Stimulated activated CD8-positive, alpha-beta memory T cell treated with anti-CD3 and anti-CD28 coated beads, Interleukin-12 subunit alpha, Interleukin-12 subunit beta, amount 100 ng/mL, for 4 hours (primary cell): ENCODE data around the gene CDCA3.
A peak's percentile ranks its signal among the peaks of the same experiment; 100 is the strongest.

Experiments used
- DNase-seq: peaks from one replicate; pipeline ENCODE4 v3.0.0-alpha.2; 2020; ENCODE audit warnings: low read depth

The CDCA3 gene

DNA sequence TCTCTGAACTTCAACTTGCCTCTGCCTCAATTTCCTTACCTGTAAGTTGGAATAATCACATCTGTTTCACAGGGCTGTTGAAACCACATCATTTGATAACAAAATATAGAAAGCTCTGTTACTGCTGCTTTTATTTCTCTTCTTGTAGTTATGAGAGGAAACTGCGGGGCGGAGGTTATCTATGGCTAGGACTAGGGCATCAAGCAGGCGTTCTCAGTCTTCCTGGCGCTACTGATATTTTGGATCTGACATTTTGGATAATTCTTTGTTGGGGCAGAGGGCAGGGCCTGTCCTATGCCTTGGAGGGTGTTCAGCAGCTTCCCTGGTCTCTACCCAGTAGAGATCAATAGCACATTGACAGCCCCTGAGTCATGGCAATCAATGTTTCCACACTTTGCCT is 19.0 kb downstream of the CDCA3 start:
- no peak for DNase-seq

DNA sequence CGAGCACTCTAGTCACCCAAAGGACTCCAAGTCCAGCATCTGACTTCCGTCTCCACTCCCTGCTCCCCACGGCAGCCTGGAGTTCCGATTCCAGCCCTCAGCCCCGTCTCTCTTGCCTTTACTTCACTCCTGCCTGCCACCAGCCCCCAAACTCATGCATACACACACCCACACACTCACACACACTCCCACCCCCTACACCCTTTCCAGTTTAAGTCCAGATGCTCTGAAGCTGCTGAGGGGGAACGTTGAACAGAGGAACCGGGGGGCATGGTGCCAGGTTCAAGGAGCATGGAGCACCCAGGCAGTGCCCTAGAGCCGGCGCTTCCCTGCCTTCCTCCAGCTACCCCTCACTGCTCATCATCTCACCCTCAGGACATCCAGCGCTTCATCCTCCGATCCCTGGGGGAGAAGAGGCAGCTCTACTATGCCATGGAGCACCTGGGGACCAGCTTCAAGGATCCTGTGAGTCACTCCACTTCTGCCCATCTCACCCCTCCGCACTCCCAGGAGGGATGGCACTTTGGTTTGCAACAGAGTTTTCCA is 19.6 kb downstream of the CDCA3 start:
- DNase-seq, result no peak

DNA sequence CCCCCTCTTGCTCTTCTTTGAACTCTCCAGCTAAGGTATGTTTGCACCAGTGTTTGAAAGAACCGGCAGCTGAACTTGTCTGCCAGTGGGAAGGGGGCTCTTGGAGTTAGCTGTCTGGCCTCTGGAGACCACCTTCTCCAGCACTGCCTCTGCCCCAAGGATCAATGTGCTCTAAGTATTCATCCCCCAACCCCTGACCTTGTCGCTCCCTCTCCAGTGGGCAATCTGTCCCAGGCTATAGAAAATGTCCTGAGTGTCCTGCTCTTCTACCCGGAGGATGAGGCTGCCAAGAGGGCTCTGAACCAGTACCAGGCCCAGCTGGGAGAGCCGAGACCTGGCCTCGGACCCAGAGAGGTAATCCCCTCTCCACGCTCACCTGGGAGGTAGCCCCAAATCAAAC is 20.1 kb downstream of the CDCA3 start:
- no peak for DNase-seq

DNA sequence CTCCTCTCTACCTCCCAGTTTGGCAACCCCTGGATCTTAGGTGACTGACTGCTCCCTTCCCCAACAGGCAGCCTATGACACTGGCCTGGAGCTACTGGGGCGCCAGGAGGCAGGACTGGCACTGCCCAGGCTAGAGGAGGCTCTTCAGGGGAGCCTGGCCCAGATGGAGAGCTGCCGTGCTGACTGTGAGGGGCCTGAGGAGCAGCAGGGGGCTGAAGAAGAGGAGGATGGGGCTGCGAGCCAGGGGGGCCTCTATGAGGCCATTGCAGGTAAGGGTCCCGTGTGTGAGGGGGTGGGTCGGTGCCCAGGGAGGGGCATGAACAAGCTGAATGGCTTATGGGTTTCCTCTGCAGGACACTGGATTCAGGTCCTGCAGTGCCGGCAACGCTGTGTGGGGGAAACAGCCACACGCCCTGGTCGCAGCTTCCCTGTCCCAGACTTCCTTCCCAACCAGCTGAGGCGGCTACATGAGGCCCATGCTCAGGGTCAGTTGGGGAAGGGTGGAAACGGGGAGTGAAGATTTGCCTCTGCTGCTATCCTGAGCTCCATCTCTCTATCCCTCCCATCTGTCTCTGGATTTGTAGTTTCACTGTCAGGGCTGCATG is 20.7 kb downstream of the CDCA3 start:
- no peak for DNase-seq

DNA sequence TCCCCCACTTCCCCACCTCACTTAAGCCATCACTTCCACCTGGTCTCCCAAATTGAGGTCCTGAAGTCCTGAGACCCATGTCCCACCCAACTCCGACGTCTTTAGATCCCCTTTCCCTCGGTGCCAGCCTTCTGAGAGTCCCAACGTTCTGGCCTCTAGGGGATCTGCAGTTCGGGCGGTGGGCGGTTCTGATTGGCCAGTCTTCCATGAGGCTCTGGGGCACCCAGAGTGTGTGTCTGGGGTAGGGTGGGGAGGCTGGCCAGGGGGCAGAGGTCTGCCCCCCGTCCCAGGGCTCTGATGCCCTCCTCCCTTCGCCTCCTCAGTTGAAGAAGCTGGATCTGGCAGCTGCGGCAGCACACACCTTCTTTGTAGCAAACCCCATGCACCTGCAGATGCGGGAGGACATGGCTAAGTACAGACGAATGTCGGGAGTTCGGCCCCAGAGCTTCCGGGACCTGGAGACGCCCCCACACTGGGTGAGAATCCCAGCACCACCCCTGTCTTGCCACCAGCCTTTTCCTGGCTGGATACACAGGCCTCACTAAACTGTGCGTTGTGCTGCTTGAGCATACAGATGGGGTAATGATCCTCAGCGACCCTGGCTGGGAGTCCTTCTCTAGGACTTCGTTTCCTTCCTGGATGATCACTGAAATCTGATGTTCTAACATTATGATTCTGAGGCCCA is 21.4 kb downstream of the CDCA3 start:
- no peak for DNase-seq

DNA sequence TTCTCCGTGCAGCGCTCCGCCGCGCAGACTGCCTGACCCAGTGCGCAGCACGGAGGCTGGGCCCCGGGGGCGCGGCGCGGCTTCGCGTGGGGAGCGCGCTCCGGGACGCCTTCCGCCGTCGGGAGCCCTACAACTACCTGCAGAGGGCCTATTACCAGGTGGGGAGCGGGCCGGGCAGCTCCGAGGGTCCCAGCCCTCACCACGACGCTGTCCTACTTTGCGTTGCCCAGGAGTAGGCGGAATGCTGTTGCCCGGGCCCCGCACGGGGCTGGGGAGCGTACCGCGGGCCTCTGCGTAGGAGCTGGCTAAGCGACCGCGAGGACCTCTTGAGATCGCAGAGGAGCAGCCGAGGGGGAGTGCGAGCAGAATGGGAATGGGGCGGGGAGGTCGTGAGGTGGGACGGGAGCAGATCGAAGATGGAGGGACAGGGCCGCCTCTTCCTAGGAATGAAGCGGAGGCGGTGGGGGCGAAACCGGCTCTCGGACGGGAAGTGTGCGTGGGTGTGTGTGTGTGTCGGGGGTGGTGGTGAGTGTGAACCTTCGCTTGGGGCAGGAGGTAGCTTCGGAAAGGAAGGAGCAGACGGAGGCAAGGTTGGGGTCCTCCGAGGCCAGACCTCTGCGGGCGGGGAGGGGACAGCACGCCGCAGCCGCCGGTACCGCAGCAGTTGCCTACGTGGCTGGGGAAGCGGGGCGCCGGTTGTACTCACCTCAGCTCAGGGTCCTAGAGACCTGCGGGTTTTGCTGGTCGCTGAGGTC is 22.1 kb downstream of the CDCA3 start:
- DNase-seq, result no peak

DNA sequence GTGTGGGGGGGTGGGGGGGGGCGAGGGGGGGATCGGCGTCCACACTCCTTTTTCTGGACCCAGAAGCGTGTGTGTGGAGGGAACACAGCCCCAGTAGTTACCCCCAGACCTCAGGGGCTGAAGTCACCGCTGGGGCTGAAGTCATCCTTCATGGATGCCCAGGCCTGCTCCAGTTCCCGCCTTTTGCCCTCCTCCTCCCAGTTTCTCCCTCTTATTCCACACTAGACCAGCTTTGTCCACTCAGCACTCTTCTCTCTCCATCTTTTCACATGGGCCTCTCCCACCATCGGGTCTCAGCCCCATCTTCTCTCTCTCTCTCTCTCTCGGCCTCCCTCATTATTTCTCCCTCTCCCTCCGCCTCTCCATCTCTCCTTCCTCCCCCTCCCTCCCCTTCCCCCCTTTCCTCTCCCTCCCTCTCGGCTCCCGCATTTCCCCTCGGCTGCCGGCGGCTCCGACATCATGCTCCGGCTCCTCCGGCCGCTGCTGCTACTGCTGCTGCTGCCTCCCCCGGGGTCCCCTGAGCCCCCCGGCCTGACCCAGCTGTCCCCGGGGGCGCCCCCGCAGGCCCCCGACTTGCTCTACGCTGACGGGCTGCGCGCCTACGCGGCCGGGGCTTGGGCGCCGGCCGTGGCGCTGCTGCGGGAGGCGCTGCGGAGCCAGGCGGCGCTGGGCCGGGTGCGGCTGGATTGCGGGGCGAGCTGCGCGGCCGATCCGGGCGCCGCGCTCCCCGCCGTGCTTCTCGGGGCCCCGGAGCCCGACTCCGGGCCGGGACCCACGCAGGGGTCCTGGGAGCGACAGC is 22.9 kb downstream of the CDCA3 start, which contains the start of gene P3H3:
Gene P3H3 (plus strand): TSS at position 426 of the 799 bp plus-strand sequence. CDS start 34 bp downstream, at position 460.
- no peak for DNase-seq

DNA sequence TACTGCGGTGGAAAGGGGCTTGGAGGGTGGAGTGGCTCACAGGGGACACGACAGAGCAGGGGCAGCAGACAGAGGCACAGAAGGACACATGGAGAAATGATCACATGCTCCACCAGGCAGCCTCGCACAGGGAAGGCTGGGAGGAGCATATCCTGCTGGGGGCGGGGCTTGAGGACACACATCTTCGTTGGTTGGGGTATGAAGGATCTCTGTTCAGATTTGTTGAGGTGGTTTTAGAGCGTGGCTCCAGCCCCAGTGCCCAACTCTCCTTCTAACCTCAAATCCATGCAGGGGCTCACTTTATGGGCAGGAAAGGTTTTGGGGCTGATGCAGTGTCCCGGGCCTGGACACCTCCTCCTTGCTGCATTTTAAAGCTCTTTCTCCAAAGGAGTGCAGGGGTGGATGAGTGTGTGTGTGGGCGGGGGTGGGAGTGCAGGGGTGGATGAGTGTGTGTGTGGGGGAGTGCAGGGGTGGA is 23.6 kb downstream of the CDCA3 start:
- no peak for DNase-seq

DNA sequence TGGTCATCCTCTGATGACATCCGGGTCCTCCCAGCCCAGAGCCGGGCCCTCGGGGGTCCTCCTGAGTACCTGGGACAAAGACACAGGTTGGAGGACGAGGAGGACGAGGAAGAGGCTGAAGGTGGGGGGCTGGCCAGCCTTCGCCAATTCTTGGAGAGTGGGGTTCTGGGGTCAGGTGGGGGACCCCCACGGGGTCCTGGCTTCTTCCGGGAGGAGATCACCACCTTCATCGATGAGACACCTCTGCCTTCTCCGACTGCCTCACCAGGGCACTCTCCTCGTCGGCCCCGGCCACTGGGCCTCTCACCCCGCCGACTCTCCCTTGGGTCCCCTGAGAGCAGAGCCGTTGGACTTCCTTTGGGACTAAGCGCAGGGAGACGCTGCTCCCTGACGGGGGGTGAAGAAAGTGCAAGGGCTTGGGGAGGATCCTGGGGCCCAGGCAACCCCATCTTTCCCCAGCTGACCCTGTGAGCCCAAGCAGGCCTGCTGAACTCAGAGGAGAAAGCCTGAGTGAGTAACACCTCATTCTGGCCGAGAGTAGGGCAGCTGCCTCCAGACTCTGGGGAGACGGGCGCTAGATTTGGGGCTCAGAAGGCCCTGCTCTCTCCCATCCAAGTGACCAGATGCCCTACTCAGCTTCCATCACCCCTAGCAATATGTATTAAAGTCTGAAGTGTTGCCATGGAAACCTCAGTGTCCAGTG is 24.2 kb downstream of the CDCA3 start:
- DNase-seq, result no peak

DNA sequence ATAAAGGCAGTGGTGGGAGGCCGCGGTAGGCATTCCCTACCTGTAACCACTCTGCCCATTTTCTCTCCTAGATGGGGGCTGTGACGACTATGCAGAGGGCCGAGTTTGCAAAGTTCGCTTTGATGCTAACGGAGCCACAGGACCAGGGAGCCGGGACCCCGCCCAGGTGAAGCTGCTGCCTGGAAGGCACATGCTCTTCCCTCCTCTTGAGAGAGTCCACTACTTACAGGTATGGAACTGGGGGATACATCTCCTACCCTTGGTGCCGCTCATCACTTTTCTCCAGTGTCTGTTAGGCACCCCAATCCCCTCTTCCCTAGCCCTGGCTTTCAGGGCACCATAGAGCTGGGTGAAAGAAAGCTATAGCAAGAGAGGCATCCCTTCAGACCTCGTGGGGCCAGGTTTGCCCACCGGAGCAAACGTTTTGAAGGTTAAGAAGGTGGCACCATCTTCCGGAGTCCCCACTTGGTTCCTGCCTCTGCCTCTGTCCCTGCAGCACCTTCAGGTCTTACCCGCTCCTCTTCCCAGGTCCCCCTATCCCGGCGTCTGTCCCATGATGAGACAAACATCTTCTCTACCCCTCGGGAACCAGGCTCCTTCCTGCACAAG is 24.9 kb downstream of the CDCA3 start:
- no peak for DNase-seq

DNA sequence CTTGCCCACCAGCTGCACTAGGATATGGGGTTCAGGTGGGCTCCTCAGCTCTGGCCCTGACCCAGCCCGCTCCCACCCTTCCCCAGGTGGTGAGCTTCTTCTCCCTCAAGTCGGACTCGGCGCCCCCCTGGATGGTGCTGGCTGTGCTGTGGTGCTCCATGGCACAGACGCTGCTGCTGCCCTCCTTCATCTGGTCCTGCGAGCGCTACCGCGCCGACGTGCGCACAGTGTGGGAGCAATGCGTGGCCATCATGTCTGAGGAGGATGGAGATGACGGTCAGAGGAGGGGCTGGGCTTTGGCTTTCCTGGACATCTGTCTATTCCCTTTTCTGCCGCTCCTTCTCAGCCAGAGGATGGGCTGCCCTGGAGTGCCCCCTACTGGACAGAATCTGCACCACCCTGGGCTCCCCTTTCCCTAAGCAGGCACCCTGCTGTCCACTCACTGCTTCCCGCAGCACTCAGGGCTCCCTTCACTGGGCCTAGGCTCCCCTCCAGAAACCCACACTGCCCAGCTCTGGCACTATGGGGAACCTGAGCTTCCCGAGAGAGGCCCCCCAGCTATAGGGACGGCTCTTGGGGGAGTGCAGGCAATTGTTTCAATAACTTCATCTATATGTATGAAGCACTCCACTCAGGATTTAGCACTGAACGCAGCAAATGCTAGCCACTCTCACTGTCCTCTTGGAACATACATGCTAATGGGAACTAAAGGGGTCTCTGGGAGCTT is 25.5 kb downstream of the CDCA3 start:
- DNase-seq, result peak; percentile 55

DNA sequence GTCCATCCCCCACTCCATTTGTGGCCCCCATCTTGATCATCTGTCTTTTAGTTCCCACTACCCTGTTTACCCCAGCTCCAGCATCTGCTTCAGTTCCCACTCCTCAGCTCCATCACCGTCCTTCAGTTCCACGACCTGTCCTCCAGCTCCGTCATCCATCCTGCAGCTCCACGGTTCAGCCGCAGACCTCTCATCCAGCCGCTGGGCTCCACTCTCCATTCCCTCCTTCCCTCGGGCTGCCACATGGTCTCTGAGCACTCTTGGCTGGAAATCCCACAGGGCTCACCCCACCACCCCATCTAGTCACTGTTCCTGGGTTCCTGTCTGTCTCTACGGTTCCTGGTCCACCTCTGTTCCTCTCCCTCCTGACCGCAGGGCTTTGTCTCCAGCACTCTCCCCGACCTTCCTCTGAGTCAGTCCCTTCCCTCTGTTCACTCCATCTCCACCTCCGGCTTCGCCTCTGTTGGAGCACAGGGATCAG is 26.1 kb downstream of the CDCA3 start:
- DNase-seq, result no peak

DNA sequence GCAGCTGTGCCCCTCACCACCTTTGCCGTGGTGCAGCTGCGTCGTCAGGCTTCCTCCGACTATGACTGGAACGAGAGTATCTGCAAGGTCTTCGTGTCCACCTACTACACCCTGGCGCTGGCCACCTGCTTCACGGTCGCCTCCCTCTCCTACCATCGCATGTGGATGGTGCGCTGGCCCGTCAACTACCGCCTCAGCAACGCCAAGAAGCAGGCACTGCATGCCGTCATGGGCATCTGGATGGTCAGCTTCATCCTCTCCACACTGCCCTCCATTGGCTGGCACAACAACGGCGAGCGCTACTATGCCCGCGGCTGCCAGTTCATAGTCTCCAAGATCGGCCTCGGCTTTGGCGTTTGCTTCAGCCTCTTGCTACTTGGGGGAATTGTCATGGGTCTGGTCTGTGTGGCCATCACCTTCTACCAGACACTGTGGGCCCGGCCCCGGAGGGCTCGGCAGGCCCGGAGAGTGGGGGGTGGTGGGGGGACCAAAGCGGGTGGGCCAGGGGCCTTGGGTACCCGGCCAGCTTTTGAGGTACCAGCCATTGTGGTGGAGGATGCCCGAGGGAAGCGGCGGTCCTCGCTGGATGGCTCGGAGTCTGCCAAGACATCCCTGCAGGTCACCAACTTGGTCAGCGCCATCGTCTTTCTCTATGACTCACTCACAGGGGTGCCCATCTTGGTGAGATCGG is 26.9 kb downstream of the CDCA3 start:
- DNase-seq, result no peak

DNA sequence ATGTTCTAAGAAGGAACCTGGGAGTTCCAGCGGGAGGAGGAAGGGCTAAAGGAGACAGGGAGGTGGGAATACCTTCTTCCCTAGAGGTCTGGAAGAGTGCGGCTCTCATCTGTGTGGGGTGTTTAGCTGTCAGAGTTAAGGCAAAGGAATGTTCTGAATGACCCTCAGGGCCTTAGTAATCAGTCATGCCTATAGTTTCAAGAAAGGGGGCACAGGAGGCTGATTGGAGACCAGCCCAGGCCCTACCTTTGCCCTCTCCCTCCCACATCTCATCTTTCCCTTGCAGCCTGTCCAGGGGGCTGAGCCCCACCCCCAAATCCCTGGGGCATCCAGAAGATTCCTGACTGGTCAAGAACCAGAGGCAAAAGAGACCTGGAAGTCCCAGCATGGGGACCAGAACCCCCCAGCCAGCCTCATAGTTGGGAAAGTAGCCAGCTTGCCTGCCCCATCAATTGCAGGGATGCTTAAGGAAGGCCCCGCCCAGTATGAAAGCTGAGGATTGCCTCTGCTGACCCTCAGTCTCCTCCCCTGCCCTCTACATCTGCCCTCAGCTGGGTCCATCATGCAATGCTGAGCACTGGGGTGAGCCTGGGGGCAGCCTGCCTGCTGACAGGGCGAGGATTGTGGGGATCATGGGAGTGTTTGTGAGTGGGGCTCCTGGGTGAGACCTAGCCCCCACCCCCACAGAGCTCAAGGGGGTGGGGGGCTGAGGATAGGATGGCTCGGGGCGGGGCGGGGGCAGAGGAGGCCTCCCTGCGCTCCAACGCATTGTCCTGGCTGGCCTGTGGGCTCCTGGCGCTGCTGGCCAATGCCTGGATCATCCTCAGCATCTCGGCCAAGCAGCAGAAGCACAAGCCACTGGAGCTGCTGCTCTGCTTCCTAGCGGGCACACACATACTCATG is 27.7 kb downstream of the CDCA3 start:
- no peak for DNase-seq

DNA sequence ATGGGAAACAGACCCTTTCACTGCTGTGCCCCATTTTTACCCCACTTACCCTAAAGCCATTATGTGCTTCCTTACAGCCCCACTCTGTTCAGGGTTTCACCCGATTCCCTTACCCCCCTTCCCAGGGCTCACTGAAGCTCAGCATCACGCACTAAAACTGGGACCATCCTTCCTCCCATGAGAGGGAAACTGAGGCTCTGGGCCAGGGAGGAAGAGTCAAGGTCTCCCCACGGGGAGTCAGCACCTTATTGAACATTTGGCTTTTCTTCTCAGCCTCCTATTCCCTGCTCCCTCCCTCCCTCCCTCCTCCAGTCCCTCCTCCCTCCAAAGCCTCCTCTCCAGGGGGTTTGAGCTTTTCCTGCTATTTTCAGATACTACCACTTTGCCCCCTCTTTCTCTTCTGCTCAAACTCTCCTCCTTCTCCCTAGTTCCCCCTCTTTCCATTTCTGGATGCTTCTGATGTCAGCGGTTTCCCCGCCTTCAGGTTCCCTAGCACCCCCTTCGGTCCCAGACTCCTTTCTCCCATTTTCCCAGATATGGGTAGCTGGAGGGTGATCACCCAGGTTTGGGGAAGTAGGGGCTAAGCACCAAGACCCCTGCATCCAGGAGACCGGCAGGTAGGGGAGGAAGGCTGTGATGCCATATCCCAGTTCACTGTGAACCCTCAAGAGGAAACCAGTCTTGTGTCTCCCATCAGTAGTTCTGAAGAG is 28.5 kb downstream of the CDCA3 start:
- no peak for DNase-seq

DNA sequence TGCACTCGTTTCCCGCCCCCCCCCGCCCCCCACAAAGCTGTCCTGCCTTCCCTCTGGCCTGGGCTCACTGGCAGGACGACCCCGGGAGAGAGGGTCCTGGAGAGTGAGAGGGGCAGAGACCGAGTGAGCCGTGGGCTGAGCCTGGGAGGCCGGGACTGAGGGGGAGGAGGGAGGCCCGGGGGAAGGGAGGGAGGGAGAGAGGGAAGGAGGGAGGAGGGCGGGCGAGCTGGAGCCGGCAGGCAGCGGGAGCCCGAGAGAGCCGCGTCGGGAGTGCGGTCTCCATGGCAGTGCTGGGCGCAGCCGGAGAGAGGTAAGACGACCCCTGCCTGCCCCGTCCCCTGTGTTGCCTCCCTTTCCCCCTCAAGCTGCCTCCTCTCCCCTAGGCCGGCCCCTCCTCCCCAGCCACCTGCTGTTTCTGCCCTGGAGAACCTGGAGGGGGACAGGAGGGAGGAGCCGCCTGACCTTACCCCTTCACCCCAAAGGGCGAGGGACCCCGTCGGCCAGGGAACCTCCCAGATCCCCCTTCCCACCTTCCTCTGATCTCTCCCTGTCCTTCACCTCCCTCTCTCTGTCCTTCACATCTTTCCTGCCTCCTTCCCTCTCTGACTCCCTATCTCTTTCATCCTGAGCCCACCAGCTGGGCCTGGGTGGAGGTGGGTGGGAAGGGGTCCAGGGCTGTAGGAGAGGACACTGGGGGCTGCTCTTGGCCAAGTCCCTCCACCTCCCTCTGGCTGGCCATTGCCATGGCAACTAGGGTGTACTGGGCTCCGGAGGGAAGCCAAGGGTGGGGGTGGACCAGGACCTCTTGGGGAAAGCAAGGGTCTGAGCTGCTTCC is 29.3 kb downstream of the CDCA3 start, which contains the start of gene GPR162:
Gene GPR162 (plus strand): TSS at position 231 of the 835 bp plus-strand sequence. CDS start 2,078 bp downstream, outside the sequence.
- no peak for DNase-seq

DNA sequence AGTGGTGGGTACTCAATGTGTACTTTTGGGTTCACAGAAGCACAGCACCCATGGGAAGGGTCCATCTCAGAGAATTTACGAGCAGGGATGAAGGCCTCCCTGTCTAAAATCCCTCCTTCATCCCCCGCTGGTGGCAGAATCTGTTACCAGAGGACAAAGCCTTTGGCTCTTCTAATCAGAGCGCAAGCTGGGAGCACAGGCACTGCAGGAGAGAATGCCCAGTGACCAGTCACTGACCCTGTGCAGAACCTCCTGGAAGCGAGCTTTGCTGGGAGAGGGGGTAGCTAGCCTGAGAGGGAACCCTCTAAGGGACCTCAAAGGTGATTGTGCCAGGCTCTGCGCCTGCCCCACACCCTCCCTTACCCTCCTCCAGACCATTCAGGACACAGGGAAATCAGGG is 30.9 kb downstream of the CDCA3 start:
- DNase-seq, result no peak
